Neural cell (in vitro differentiated cells): Measurements from ENCODE around the gene MTR. TPM values are rescaled to one million over a fixed set of nuclear protein-coding genes. Genes with fewer than 3 reads are reported as not detected.

ENCODE experiments used
- H2AFZ ChIP-seq: fragments of 200-600, 300-800 bp; sonication (generic), shearing (Covaris generic); 2 replicates; pipeline ENCODE4 v1.6.0; 2014; ENCODE audit warnings: low read depth, mild to moderate bottlenecking, antibody characterized with exemption, low read length, moderate library complexity
- H3F3A ChIP-seq: fragments of 200-600 bp; shearing (Covaris generic); 2 replicates; pipeline ENCODE4 v1.6.1; 2016; ENCODE audit warnings: mild to moderate bottlenecking, moderate library complexity, mixed read lengths, antibody characterized with exemption, low read length; ENCODE audit not compliant: insufficient read depth, poor library complexity, severe bottlenecking
- H3K27ac ChIP-seq: fragments of 200-600, 300-800 bp; sonication (generic), shearing (Covaris generic); 2 replicates; pipeline ENCODE4 v1.5.1; 2014; ENCODE audit warnings: mild to moderate bottlenecking, low read length, moderate library complexity
- H3K27me3 ChIP-seq: fragments of 300-800, 200-600 bp; sonication (generic), shearing (Covaris generic); 2 replicates; pipeline ENCODE4 v1.6.0; 2014; ENCODE audit warnings: mild to moderate bottlenecking, low read depth, low read length, moderate library complexity; ENCODE audit not compliant: insufficient read depth
- H3K36me3 ChIP-seq: fragments of 300-800, 200-600 bp; sonication (generic), shearing (Covaris generic); 2 replicates; pipeline ENCODE4 v1.5.1; 2014; ENCODE audit warnings: mild to moderate bottlenecking, antibody characterized with exemption, low read length, moderate library complexity; ENCODE audit not compliant: insufficient read depth
- H3K4me2 ChIP-seq: fragments of 300-800, 200-600 bp; sonication (generic), shearing (Covaris generic); 2 replicates; pipeline ENCODE4 v1.6.0; 2014; ENCODE audit warnings: mild to moderate bottlenecking, low read length
- H3K4me3 ChIP-seq: fragments of 300-800, 200-600 bp; sonication (generic), shearing (Covaris generic); 2 replicates; pipeline ENCODE4 v1.5.1; 2014; ENCODE audit warnings: mild to moderate bottlenecking, low read length, moderate library complexity
- H3K79me2 ChIP-seq: fragments of 200-600 bp; shearing (Covaris generic); replicated peaks from 2 replicates; pipeline ENCODE4 v1.6.0; 2014; ENCODE audit warnings: mild to moderate bottlenecking, low read length, moderate library complexity; ENCODE audit not compliant: insufficient read depth
- H3K9ac ChIP-seq: fragments of 300-800, 200-600 bp; sonication (generic), shearing (Covaris generic); 2 replicates; pipeline ENCODE4 v1.6.1; 2016; ENCODE audit warnings: mild to moderate bottlenecking, low read length, mixed read lengths
- H3K9me2 ChIP-seq: fragments of 200-600 bp; shearing (Covaris generic); 2 replicates; pipeline ENCODE4 v1.6.1; 2016; ENCODE audit warnings: mild to moderate bottlenecking, low read length, mixed read lengths; ENCODE audit not compliant: insufficient read depth
- H3K9me3 ChIP-seq: fragments of 200-600, 300-800 bp; sonication (generic), shearing (Covaris generic); 2 replicates; pipeline ENCODE4 v1.6.1; 2016; ENCODE audit warnings: mild to moderate bottlenecking, mixed run types, low read length, moderate library complexity, mixed read lengths
- H4K20me1 ChIP-seq: fragments of 200-600 bp; shearing (Covaris generic); 2 replicates; pipeline ENCODE4 v1.6.1; 2016; ENCODE audit warnings: mild to moderate bottlenecking, mixed run types; ENCODE audit not compliant: insufficient read depth
- EP300 ChIP-seq: fragments of 450-650 bp; conservative IDR thresholded peaks from 2 replicates; pipeline ENCODE4 v1.6.1; 2014; ENCODE audit warnings: antibody characterized with exemption, mild to moderate bottlenecking, moderate library complexity; ENCODE audit not compliant: poor library complexity, severe bottlenecking
- EZH2 ChIP-seq: fragments of 200-600, 300-800 bp; shearing (Covaris generic), sonication (generic); IDR thresholded peaks from 2 replicates; pipeline ENCODE4 v1.6.1; 2014; ENCODE audit warnings: antibody characterized with exemption, low read length, borderline replicate concordance, mild to moderate bottlenecking; ENCODE audit not compliant: insufficient read depth, poor library complexity, severe bottlenecking
- MXI1 ChIP-seq: fragments of 450-650 bp; conservative IDR thresholded peaks from 2 replicates; pipeline ENCODE4 v1.6.1; 2014; ENCODE audit warnings: antibody characterized with exemption, mild to moderate bottlenecking; ENCODE audit not compliant: poor library complexity, severe bottlenecking
- POLR2AphosphoS5 ChIP-seq: IDR thresholded peaks from 2 replicates; pipeline ENCODE4 v1.6.1; 2012
- RAD21 ChIP-seq: fragments of 450-650 bp; conservative IDR thresholded peaks from 2 replicates; pipeline ENCODE4 v1.6.1; 2014; ENCODE audit warnings: antibody characterized with exemption, mild to moderate bottlenecking, moderate library complexity
- SMC3 ChIP-seq: fragments of 450-650 bp; conservative IDR thresholded peaks from 2 replicates; pipeline ENCODE4 v1.6.1; 2014; ENCODE audit warnings: antibody characterized with exemption, mild to moderate bottlenecking, moderate library complexity; ENCODE audit not compliant: poor library complexity
- TAF1 ChIP-seq: IDR thresholded peaks from 2 replicates; pipeline ENCODE4 v1.6.1; 2012; ENCODE audit warnings: low read depth
- polyA plus RNA-seq: library from polyadenylated mRNA; depleted of rRNA; stranded (reverse); fragments of >200 nt; gene quantifications from 2 replicates; pipeline ENCODE4 v1.2.3, GENCODE V29; 2014
- TF ChIP-seq, protein P1 (sequence below): fragments of 450-650 bp; IDR thresholded peaks from 2 replicates; pipeline ENCODE4 v1.5.1; 2014; ENCODE audit warnings: antibody characterized with exemption, mild to moderate bottlenecking, moderate library complexity; ENCODE audit not compliant: poor library complexity, severe bottlenecking
- TF ChIP-seq, protein P2 (sequence below): IDR thresholded peaks from 2 replicates; pipeline ENCODE4 v1.6.1; 2012; ENCODE audit warnings: borderline replicate concordance

The MTR gene
- polyA plus RNA-seq, 1 donor from 2014 or later = 14.1 TPM

DNA sequence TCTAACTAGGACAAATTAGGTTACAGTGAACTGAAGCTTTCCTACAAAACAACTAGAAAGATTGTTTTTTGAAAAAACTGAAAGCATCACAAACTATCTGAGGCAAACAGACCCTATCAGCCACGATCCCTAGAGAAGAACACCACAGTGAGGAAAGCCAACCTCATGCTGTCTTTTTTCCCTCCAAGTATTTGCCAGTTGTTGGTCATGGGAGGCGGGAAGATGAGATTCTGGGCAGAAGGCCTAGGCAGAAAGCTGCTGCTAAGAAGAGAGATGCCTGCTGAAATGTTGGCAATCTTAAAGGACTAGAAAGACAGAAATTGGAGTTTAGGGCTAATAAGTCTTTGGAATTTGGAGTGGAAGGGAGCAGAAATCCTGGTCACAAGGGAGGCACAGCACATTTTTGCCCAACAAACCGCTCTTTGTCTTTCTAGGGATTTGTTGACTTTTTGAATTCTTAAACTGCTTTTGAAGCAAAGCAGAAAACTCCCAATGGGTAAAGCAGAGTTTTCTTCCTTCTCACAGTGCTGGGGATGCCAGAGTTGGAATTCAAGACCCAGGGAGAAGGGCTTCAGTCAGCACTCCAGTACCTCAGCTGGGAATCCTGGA is 125.3 kb downstream of the MTR start:
- Histone ChIP-seq H3K27ac (no peak overlapping the region), H3K9me3 (no peaks in the 10 kb centered on the region), H3K27me3 (no peaks in the 10 kb centered on the region), H3K9ac (no peak overlapping the region), H3K9me2 (no peaks in the 10 kb centered on the region), H3K36me3 (no peaks in the 10 kb centered on the region), H3K4me3 (no peak overlapping the region), H2AFZ (no peak overlapping the region), H3F3A (no peaks in the 10 kb centered on the region), H3K79me2 (no peaks in the 10 kb centered on the region), H3K4me2 (no peak overlapping the region), H4K20me1 (no peaks in the 10 kb centered on the region)
- TF ChIP-seq, protein P1, sequence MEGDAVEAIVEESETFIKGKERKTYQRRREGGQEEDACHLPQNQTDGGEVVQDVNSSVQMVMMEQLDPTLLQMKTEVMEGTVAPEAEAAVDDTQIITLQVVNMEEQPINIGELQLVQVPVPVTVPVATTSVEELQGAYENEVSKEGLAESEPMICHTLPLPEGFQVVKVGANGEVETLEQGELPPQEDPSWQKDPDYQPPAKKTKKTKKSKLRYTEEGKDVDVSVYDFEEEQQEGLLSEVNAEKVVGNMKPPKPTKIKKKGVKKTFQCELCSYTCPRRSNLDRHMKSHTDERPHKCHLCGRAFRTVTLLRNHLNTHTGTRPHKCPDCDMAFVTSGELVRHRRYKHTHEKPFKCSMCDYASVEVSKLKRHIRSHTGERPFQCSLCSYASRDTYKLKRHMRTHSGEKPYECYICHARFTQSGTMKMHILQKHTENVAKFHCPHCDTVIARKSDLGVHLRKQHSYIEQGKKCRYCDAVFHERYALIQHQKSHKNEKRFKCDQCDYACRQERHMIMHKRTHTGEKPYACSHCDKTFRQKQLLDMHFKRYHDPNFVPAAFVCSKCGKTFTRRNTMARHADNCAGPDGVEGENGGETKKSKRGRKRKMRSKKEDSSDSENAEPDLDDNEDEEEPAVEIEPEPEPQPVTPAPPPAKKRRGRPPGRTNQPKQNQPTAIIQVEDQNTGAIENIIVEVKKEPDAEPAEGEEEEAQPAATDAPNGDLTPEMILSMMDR = no peak
- TF ChIP-seq SMC3 (no peak), EP300 (no peak), EZH2 (no peak), MXI1 (no peak), POLR2AphosphoS5 (no peak), TAF1 (no peak)
- TF ChIP-seq, protein P2, sequence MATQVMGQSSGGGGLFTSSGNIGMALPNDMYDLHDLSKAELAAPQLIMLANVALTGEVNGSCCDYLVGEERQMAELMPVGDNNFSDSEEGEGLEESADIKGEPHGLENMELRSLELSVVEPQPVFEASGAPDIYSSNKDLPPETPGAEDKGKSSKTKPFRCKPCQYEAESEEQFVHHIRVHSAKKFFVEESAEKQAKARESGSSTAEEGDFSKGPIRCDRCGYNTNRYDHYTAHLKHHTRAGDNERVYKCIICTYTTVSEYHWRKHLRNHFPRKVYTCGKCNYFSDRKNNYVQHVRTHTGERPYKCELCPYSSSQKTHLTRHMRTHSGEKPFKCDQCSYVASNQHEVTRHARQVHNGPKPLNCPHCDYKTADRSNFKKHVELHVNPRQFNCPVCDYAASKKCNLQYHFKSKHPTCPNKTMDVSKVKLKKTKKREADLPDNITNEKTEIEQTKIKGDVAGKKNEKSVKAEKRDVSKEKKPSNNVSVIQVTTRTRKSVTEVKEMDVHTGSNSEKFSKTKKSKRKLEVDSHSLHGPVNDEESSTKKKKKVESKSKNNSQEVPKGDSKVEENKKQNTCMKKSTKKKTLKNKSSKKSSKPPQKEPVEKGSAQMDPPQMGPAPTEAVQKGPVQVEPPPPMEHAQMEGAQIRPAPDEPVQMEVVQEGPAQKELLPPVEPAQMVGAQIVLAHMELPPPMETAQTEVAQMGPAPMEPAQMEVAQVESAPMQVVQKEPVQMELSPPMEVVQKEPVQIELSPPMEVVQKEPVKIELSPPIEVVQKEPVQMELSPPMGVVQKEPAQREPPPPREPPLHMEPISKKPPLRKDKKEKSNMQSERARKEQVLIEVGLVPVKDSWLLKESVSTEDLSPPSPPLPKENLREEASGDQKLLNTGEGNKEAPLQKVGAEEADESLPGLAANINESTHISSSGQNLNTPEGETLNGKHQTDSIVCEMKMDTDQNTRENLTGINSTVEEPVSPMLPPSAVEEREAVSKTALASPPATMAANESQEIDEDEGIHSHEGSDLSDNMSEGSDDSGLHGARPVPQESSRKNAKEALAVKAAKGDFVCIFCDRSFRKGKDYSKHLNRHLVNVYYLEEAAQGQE = no peak

DNA sequence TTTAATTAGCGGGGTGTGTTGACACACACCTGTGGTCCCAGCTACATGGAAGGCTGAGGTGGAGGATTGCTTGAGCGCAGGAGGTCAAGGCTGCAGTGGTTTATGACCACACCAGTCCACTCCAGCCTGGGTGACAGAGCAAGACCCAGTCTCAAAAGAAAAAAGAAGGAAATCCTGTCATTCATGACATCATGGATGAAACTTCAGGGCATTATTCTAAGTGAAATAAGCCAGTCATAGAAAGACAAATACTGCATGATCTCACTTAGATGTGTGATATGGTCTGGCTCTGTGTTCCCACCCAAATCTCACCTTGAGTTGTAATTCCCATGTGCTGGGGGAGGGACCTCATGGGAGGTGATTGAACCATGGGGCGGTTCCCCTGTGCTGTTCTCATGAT is 126.5 kb downstream of the MTR start:
- H3K27ac ChIP-seq = no peak overlapping the region
- no peaks in the 10 kb centered on the region for H3K9me2 ChIP-seq
- H3K4me3 ChIP-seq = no peak overlapping the region
- H3K9me3 ChIP-seq = no peaks in the 10 kb centered on the region
- H3K9ac ChIP-seq = no peak overlapping the region
- TF ChIP-seq TAF1 = no peak
- no peak for TF ChIP-seq EP300
- no peak for TF ChIP-seq POLR2AphosphoS5
- TF ChIP-seq, protein P2 = no peak
- TF ChIP-seq SMC3 = no peak
- TF ChIP-seq, protein P1 = no peak
- no peak for TF ChIP-seq RAD21
- TF ChIP-seq MXI1 = no peak
- TF ChIP-seq EZH2 = no peak
- no peaks in the 10 kb centered on the region for H4K20me1 ChIP-seq
- H3K27me3 ChIP-seq = no peaks in the 10 kb centered on the region
- H3F3A ChIP-seq = no peaks in the 10 kb centered on the region
- no peak overlapping the region for H2AFZ ChIP-seq
- H3K4me2 ChIP-seq = no peak overlapping the region
- no peaks in the 10 kb centered on the region for H3K36me3 ChIP-seq
- H3K79me2 ChIP-seq = no peaks in the 10 kb centered on the region
